Sciatic nerve (tissue), 2 donors: ENCODE measurements around the gene PIPOX. TPM values are rescaled to one million over a fixed set of nuclear protein-coding genes. Genes with fewer than 3 reads are reported as not detected.

ENCODE experiments used
- ATAC-seq: fragments of 200-7000 bp; cut with Tn5 transposase; one replicate; pipeline ENCODE4 v1.9.1; 2020; ENCODE audit warnings: mild to moderate bottlenecking, moderate library complexity
- DNase-seq: peaks from one replicate; pipeline ENCODE4 v3.0.0-alpha.2; 2020; ENCODE audit warnings: low spot score
- intact Hi-C: fragments of 100-400 bp; cut with DNase I; formaldehyde crosslinking; loops from one replicate; pipeline ENCODE4 v1.14.2; 2022
- total RNA-seq: library from RNA; stranded (reverse); fragmentation: NEBNext Ultra II Directional; extraction: Animal tissue kit (Norgen Biotek cat#: 25700); gene quantifications from one replicate; pipeline ENCODE4 v1.2.1, GENCODE V29; 2021
- donor health status: DM: no; HTN: no; CAD: no.
- donor health status: DM: no; HTN: no; CAD: no.

PIPOX gene
- total RNA-seq, 1 donor from 2014 or later, result 1.5 TPM

DNA sequence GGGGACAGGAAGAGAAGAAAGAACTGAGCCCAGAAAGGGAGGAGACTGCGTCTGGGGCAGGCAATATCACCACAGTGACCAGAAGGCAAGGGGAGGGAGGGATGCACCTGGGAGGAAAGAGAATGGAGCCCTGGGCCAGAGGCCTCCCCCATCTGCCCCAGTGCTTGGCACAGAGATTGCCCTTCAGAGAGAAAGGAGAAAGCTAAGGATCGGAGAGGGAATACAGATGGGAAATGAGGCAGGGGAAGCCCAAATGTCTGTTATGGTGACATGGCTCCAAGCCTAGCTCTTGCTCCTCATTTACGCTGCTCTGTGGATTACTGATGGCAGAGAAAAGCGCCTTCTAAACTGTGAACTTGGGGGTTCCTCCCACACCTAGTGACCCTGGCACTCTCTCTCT, 47.2 kb downstream of the PIPOX start:
- no peak for DNase-seq
- no peak for ATAC-seq
- intact Hi-C loops, result no loop called here

DNA sequence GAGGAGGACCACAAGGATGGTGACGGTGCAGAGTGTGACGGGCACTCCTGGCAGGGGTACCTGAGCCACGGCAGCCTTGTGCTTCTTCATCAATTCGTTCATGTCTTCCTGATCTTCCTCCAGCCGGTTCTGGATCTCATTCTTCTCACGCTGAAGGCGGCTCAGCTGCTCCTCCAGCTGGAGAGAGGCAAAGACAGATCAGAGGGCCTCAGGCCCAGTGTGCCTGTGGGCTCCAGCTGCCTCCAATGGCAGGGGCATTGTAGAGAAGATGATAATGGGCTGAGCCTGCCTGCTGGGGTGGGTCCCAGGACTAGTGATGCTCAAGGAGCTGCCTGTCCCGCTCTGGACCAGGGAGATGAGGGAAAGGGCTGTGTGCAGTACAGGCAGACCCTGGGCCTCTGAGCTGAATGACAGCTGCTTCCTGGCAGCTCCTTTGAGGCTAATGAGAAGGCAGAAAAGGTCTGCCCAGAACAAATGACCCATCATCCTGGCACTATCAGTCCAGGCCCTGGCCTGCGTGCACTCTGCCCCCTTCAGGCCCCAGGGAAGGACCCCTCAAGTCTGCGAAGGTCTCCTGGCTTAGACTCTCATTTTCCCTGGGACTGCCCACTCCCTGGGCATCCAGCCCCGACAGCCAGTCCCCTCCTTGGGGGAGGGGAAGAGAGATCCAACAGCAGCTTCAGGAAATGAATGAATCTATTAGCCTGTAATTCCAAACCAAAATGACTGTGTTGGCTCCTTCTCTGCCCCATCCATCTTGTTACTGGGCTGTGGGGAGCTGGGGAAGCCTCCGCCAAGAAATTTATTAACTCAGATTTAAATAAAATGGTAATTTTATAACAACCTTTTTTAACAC, 48.0 kb downstream of the PIPOX start:
- ATAC-seq (no peak), DNase-seq (no peak)
- intact Hi-C loops, result no loop called here

DNA sequence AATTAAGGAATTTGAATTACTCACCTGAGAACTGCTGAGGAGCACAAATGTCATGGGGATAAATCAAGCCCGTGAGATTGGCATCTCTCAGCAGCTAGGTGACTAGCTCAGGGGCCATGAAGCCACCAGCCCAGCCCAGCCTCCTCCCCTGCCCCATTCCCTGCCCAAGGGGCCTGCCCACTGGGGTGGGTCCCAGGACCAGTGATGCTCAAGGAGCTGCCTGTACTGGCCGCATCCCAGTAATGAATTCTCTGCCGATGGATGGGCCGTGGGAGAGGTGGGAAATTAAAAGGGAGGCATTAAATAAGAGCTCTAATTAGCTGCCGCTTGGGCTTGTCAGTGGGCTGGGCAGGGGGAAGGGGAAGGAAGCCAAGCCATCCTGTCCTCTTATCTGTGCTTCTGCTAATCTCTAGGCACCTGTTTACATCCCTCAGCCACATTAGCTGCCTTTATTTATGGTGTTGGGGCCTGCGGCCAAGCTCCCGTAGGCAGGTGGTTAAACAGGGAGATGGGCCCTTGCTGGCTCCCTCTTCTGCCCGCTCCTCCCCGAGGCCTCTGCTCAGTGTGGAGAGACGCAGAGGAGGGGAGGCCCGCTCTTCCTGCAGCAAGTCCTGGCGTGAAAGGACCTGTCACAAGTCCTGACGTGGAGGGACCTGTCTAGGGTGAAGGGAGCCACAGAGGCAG, 48.8 kb downstream of the PIPOX start:
- DNase-seq, result no peak
- ATAC-seq, result no peak
- intact Hi-C loops, result no loop called here

DNA sequence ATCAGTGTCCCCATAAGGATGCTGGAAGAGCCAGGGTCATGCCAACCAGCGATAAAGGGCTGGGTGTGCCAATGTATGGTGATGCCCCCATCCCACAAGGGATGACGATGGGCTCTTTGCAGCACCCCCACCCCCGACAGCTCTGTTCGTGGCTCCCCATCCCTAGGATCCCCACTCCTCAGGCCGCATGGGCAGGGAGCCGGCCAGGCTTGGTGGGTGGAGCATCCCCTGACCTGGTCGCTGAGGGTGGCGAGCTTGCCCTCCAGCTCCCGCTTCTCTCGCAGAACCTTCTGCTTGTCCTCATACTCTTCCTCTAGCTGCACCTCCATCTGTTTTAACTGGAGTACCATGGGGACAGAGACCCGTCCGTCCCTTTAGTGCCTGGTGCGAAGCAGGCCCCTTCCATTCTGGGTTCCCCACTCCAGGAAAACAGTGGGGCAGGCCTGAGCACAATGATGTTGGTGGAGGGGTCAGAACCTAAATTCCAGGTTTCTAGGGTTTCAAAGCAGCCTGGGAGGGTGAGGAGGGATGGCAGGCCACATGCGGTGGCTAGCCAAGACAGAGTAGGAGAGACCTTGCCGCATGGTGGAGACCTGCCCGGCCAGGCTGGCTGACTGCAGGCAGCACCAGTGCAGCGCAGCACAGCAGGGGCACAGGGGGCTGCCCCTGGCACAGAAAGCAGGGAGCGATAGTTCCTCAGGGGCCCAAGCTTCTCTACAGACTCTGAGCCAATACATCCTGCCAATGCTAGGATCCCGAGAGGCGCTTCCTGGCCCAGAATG, 50.3 kb downstream of the PIPOX start:
- intact Hi-C loops, result no loop called here
- DNase-seq (no peak), ATAC-seq (no peak)

DNA sequence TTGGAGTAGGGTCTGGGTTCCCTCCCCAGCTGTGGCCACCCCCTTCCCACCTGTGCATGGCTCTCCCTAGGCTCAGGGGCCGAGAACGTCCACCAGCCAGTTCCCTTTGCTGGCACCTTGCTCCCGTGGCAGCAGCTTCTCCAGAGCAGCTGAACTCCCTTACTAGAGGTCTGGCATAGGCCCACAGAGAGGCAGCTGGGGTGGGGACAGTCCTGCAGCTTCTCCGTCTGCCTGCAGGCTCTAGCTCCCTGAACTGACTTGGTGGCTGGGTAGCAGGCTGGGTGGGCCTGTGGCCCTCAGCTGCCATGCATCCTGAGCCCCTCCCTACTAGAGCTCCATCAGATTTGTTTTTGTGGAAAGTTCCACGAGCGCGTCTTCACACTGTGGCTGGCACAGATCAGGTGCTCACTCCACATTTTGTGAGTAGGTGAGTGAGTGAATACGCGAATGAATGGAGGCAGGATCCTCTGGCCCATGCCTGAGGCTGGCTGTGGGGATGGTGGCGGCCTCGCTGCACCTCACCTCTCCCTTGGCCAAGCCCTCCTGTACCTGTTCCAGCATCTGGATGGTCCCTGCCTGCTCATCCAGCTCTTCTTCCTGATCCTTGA, 51.3 kb downstream of the PIPOX start:
- no peak for ATAC-seq
- no peak for DNase-seq
- intact Hi-C loops, result no loop called here

DNA sequence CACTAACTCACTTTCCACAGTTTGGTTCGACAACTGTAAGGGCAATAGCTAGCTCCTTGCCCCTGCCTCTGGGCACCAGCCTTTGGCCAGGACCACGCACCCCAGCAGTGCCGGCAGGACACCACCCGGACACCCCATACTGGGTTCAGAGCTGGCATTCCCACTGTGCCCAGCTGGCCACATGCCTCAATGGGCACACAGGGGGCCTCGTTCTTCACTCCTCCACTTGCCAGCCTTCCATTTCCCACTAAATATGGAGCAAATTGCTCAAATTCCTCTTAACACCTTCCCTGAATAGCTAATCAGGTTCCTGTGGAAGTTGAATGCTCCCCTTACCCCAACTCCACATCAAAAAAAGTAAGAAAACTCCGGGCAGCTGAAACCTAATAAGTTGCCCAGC, 52.5 kb downstream of the PIPOX start:
- no peak for ATAC-seq
- no peak for DNase-seq
- intact Hi-C loops, result no loop called here

DNA sequence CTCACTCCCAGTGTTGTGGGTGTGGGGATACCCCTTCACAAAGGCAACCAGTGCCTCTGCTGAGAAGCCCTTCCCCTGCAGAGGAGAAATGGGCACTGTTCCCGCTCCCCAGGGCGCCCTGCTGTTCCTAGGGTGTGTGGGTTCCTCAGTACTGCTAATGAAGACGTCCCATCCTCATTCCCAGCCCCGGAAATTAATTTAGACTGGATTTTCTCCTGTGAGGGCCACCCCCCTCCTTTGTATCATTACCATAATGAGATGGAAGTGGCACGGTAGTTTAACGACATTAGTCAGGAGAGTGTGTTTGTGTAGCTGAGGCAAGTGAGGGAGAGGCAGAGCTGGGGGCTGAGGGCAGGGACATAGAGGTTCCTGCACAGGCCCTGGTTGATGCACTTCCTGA, 53.2 kb downstream of the PIPOX start:
- no peak for DNase-seq
- no peak for ATAC-seq
- intact Hi-C loops, result no loop called here

DNA sequence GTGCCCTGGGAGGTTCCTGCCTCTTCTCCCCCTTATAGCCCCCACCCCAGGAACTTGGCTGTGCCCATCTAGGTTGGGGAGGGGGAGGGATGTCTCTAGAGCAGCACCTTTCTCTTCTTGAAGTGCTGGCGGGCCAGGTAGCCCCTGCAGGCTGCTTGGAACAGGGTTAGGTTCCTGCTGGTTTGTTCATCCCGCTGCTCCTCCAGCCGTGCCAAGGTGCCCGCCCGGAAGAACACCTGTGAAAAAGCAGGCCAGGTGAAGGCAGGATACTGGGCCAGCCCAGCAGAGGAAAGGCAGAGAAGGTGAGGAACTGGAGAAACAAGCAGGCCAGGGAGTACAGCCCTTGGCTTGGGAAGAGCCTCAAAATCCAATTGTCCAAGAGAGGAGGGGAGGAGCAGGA, 56.6 kb downstream of the PIPOX start:
- ATAC-seq (no peak), DNase-seq (no peak)
- intact Hi-C loops, result no loop called here

DNA sequence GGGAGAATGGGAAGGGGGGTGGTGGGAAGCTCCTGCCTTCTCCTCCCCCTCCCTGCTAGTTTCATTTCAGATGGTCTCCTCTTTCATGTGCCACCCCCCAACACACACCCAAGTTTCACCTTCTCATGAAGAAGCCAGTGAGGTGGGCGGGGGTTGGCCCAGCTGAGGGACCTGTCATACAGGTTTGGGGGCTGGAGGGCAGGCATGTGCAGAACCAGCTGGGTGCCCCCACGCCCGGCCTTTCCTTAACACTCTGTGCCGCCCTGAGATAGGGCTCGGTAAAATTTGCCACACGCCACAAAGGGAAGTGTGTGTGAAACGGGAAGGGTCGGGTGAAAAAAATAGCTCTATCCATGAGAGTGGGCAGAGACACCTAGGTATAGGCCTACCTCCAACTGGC, 57.4 kb downstream of the PIPOX start:
- ATAC-seq, result no peak
- intact Hi-C loops, result no loop called here
- DNase-seq, result no peak

DNA sequence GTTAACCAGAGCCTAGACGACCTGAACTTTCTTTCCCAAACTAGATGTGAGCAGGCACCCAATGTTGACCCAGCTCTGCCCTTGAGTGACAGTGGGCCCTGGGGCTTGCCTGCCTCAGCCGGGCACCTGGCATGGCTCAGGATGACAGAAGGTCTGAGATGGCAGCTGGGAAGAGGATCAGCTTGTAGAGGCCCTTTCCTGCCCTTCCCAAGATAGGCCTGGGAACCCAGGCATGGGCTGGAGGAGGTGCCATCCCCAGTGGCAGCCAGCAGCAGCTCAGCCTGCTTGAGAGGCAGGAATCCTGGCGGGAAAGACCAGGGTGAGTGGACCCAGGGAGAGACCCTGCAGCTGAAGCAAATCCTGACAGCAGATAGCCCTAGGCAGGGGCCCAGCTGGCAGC, 59.1 kb downstream of the PIPOX start:
- intact Hi-C loops, result no loop called here
- ATAC-seq, result no peak
- DNase-seq, result no peak

DNA sequence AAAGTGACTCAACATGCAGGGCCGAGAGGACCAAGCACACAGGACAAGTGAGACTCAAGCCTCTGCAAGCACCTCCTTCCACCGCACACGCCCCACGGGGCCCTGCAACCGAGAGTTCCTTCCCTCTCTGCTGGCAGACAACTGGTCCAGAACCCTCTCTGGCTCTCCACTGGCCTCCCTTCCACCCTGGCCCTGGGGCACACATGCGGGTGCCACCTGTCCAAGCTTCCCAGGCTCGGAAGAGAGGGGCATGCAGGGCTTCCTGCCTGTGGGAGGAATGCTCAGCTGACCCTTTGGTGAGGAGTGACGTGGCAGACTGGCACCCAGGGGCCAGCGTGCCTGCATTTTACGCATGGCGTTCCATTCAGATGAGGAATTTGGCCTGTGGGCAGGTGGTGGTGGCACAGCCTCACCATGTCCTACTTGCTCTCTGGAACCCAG, 59.8 kb downstream of the PIPOX start:
- intact Hi-C loops, result no loop called here
- DNase-seq (no peak), ATAC-seq (no peak)

DNA sequence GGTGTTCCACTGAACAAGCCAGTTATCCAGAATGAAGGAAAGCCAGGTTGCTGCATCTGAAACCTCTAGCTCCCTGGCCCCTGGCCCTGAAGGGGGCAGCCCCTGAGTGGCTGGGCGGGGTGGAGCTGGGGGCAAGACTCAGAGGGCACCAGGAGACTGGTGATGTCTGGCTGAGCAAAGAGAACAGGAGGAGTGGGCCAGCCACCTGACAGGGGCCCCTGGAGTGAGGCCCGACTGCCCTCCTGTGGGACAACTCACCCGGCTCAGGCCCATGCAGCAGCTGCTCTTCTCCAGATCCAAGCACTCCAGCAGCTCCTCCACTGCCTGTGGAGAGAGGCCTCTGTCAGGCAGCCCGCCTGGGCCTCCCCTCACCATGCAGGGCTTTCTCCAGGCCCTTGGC, 60.4 kb downstream of the PIPOX start:
- intact Hi-C loops, result no loop called here
- no peak for ATAC-seq
- DNase-seq, result no peak

Other genes with a start within 250 kb of the PIPOX start
- 17.3 TPM for gene FAM222B, start 200.4 kb upstream of the PIPOX start, total RNA-seq
- 23.0 TPM for gene ERAL1, start 188.1 kb upstream of the PIPOX start, total RNA-seq
- gene FLOT2, start 145.4 kb upstream of the PIPOX start, total RNA-seq, result 111 TPM
- 9.6 TPM for gene DHRS13, start 140.1 kb upstream of the PIPOX start, total RNA-seq
- gene PHF12, start 91.6 kb upstream of the PIPOX start, total RNA-seq, result 42.8 TPM
- not detected for gene SEZ6, start 37.1 kb upstream of the PIPOX start, total RNA-seq
- gene MYO18A, start 137.3 kb downstream of the PIPOX start, total RNA-seq, result 109 TPM
- gene CRYBA1, start 203.7 kb downstream of the PIPOX start, total RNA-seq, result not detected